ENCODE data around the gene NFKBIE.
A peak's percentile ranks its signal among the peaks of the same experiment; 100 is the strongest.
"Not testable (repeated sequence)": the region's sequence is repeated elsewhere in the genome, so short reads cannot be mapped to it uniquely, and the experiment has no call there.

Gene NFKBIE

GRCh38 chr6:44265007-44265721 lies at the start of gene NFKBIE:
Gene NFKBIE (minus strand): TSS chr6:44265551. CDS start chr6:44265346, 205 bp downstream.
- peak; percentile 95 for DNase-seq (ENCODE audit: low read depth)

- not testable (repeated sequence) for DNase-seq (ENCODE audit: low read depth)
Measured at GRCh38 chr6:44314657-44315056, 49.3 kb upstream of the NFKBIE start.

GRCh38 chr6:44312901-44313788 lies 47.8 kb upstream of the NFKBIE start, which contains the start of gene AARS2:
Gene AARS2 (minus strand): TSS chr6:44313347. CDS start chr6:44313323, 24 bp downstream.
- peak; percentile 92 for DNase-seq (ENCODE audit: low read depth)

- no peak for DNase-seq (ENCODE audit: low read depth)
Measured at GRCh38 chr6:44311767-44312166, 46.4 kb upstream of the NFKBIE start.

GRCh38 chr6:44311304-44311703 lies 46.0 kb upstream of the NFKBIE start:
- DNase-seq (ENCODE audit: low read depth), result no peak

GRCh38 chr6:44310241-44310640 lies 44.9 kb upstream of the NFKBIE start:
- no peak for DNase-seq (ENCODE audit: low read depth)

GRCh38 chr6:44309631-44310030 lies 44.3 kb upstream of the NFKBIE start:
- DNase-seq (ENCODE audit: low read depth), result no peak

GRCh38 chr6:44309092-44309491 lies 43.7 kb upstream of the NFKBIE start:
- DNase-seq (ENCODE audit: low read depth), result no peak

GRCh38 chr6:44307217-44307616 lies 41.9 kb upstream of the NFKBIE start:
- no peak for DNase-seq (ENCODE audit: low read depth)

GRCh38 chr6:44306710-44307109 lies 41.4 kb upstream of the NFKBIE start:
- DNase-seq (ENCODE audit: low read depth), result no peak

- no peak for DNase-seq (ENCODE audit: low read depth)
Measured at GRCh38 chr6:44305200-44305725, 39.9 kb upstream of the NFKBIE start.

GRCh38 chr6:44304282-44305199 lies 39.2 kb upstream of the NFKBIE start:
- DNase-seq (ENCODE audit: low read depth), result no peak

GRCh38 chr6:44303842-44304241 lies 38.5 kb upstream of the NFKBIE start:
- DNase-seq (ENCODE audit: low read depth), result no peak

GRCh38 chr6:44302856-44303255 lies 37.5 kb upstream of the NFKBIE start:
- DNase-seq (ENCODE audit: low read depth), result no peak

GRCh38 chr6:44301782-44302564 lies 36.6 kb upstream of the NFKBIE start:
- no peak for DNase-seq (ENCODE audit: low read depth)

GRCh38 chr6:44301106-44301505 lies 35.8 kb upstream of the NFKBIE start:
- no peak for DNase-seq (ENCODE audit: low read depth)

- no peak for DNase-seq (ENCODE audit: low read depth)
Measured at GRCh38 chr6:44300292-44300823, 35.0 kb upstream of the NFKBIE start.

GRCh38 chr6:44298864-44299263 lies 33.5 kb upstream of the NFKBIE start:
- DNase-seq (ENCODE audit: low read depth), result no peak

- no peak for DNase-seq (ENCODE audit: low read depth)
Measured at GRCh38 chr6:44298055-44298803, 32.9 kb upstream of the NFKBIE start.
